ENCODE measurements around the gene ASF1B.

GRCh38 chr19:14183741-14184350 lies 47.5 kb upstream of the ASF1B start:
- TF ChIP-seq POLR2A (IDR thresholded peaks at IDR 0.05), result no peak
- no peak for TF ChIP-seq CTCF (IDR thresholded peaks at IDR 0.05)
- no peak for TF ChIP-seq POLR2AphosphoS5 (IDR thresholded peaks at IDR 0.05; ENCODE audit: insufficient read depth in 1 of 2, low read depth in 1 of 2)
